Urinary bladder (tissue), 4 donors: Measurements from ENCODE around the gene PLD3. TPM values are rescaled to one million over a fixed set of nuclear protein-coding genes. Genes with fewer than 3 reads are reported as not detected.

Experiments
- DNase-seq: peaks from one replicate; pipeline ENCODE4 v3.0.0-alpha.2; 2015; ENCODE audit errors: extremely low spot score
- H3K27ac ChIP-seq: one replicate; pipeline ENCODE4 v1.5.1; 2013; ENCODE audit warnings: low read depth, mild to moderate bottlenecking, moderate library complexity
- H3K36me3 ChIP-seq: one replicate; pipeline ENCODE4 v1.6.1; 2013; ENCODE audit warnings: mild to moderate bottlenecking, moderate library complexity; ENCODE audit not compliant: insufficient read depth
- H3K4me1 ChIP-seq: one replicate; pipeline ENCODE4 v1.6.1; 2013; ENCODE audit warnings: mild to moderate bottlenecking, moderate library complexity; ENCODE audit not compliant: insufficient read depth
- H3K4me3 ChIP-seq: one replicate; pipeline ENCODE4 v1.5.1; 2013; ENCODE audit warnings: low read depth, low read length
- WGBS: extraction: QIAGEN DNeasy Blood & Tissue Kit; methylation state at CpG from one replicate; pipeline ENCODE4 v1.1.7; 2013; 5-methylcytosine and 5-hydroxymethylcytosine counted together
- polyA plus RNA-seq: library from polyadenylated mRNA; stranded (reverse); fragments of 200-250 nt; gene quantifications from one replicate; pipeline ENCODE4 v1.2.3, GENCODE V29; 2013
- total RNA-seq: library from RNA; depleted of rRNA; stranded (reverse); fragments of >200 nt; gene quantifications from one replicate; pipeline ENCODE4 v1.2.3, GENCODE V29; 2014
- donor health status: healthy with polysubstance abuse.
- donor health status: healthy.

PLD3 gene
- total and polyA plus RNA-seq, 2 donors: 133 to 289 TPM

- 84% methylated on average over 2 of the region's 2 CpGs for WGBS
- Histone ChIP-seq H3K4me1 (no peaks in the 10 kb centered on the region), H3K36me3 (peaks cover 8% of the 10 kb centered on the region), H3K4me3 (no peak overlapping the region), H3K27ac (no peak overlapping the region)
- no peak for DNase-seq
Observed at GRCh38 chr19:40378509-40378908, 30.0 kb downstream of the PLD3 start.

- H3K4me3 ChIP-seq: no peak overlapping the region
- no peak for DNase-seq
- H3K27ac ChIP-seq: no peak overlapping the region
- 81% methylated on average over 11 of the region's 11 CpGs for WGBS
- H3K36me3 ChIP-seq: peaks cover 8% of the 10 kb centered on the region
- H3K4me1 ChIP-seq: no peaks in the 10 kb centered on the region
Observed at GRCh38 chr19:40379446-40380198, 31.1 kb downstream of the PLD3 start.

GRCh38 chr19:40380199-40381037 is 31.9 kb downstream of the PLD3 start:
- Histone ChIP-seq H3K4me3 (no peak overlapping the region), H3K36me3 (peaks cover 8% of the 10 kb centered on the region), H3K27ac (no peak overlapping the region), H3K4me1 (no peaks in the 10 kb centered on the region)
- WGBS: 86% methylated on average over 37 of the region's 37 CpGs
- DNase-seq: no peak

DNA sequence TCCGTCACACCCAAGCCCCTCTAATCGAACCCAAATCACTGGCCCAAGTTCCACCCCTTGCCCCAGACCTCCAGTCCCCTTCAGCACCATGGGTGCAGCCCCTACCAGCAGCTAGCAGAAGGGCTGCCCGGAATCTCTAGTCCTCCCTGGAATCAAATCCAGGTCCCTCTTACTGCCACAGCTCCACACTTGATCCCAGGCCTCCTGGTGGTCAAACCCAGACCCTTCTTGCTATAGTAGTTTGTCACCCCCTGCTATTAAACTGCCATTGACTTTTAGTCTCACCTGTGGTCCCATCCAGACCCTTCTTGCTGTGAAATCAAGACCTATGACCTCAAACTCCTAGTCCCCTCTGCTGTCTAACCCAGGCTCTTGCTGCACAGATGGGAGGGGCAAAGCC is 32.8 kb downstream of the PLD3 start:
- 79% methylated on average over 3 of the region's 3 CpGs for WGBS
- Histone ChIP-seq H3K27ac (no peak overlapping the region), H3K36me3 (peaks cover 8% of the 10 kb centered on the region), H3K4me3 (no peak overlapping the region), H3K4me1 (no peaks in the 10 kb centered on the region)
- no peak for DNase-seq

DNA sequence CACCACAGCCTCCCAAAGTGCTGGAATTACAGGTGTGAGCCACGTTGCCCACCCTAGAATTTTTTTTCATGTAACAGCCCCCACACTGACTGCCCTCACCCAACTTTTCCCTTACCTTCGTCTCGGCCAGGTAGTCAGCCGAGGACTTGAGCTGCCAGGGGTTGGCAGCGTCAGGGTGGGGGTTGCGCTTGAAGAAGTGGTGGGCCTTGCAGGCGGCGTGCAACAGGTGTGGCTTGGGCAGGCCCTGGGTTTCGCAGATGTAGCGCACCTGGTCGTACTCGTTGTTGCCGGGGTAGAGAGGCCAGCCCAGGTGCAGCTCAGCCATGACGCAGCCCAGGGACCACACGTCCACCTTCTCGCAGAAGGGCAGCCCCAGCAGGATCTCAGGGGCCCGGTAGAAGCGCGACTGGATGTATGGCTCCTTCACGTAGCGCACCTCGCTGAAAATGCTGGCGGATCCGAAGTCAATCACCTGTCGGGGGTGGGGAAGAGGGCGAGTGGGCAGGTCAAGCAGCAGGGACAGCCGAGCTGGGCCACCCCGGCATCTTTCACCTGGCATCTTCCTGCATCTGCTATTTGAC is 35.3 kb downstream of the PLD3 start:
- H3K27ac ChIP-seq: no peak overlapping the region
- no peak overlapping the region for H3K4me3 ChIP-seq
- H3K36me3 ChIP-seq: no peaks in the 10 kb centered on the region
- no peak for DNase-seq
- no peaks in the 10 kb centered on the region for H3K4me1 ChIP-seq
- 85% methylated on average over 28 of the region's 28 CpGs for WGBS

- no peaks in the 10 kb centered on the region for H3K4me1 ChIP-seq
- H3K36me3 ChIP-seq: no peaks in the 10 kb centered on the region
- H3K4me3 ChIP-seq: no peak overlapping the region
- DNase-seq: no peak
- no peak overlapping the region for H3K27ac ChIP-seq
- WGBS: 91% methylated on average over 10 of the region's 10 CpGs
Observed at GRCh38 chr19:40387155-40387554, 38.7 kb downstream of the PLD3 start.

DNA sequence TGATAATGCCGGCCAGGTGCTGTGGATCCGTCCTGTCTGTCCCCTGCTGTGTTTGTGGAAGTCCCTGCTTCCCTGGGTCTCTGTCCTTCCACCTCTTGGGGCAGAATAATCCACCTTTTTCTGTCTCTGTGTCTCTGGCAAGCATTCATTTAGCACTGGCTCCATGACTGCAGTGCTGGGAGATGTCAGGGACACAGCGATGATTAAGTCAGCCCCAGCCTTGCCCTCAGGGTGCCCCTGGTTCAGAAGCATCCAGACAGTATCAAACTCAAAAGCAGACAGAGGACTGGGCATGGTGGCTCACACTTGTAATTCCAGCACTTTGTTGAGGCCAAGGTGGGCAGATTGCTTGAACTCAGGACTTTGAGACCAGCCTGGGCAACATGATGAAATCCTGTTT is 40.0 kb downstream of the PLD3 start:
- Histone ChIP-seq H3K36me3 (no peaks in the 10 kb centered on the region), H3K4me1 (no peaks in the 10 kb centered on the region), H3K4me3 (no peak overlapping the region), H3K27ac (no peak overlapping the region)
- WGBS: 76% methylated on average over 3 of the region's 3 CpGs
- DNase-seq: no peak

GRCh38 chr19:40389404-40390083 is 41.0 kb downstream of the PLD3 start:
- no peak overlapping the region for H3K4me3 ChIP-seq
- H3K27ac ChIP-seq: no peak overlapping the region
- DNase-seq: no peak
- H3K36me3 ChIP-seq: no peaks in the 10 kb centered on the region
- H3K4me1 ChIP-seq: no peaks in the 10 kb centered on the region
- 96% methylated on average over 33 of the region's 33 CpGs for WGBS

GRCh38 chr19:40390084-40390742 is 41.7 kb downstream of the PLD3 start, which contains the start of gene HIPK4:
HIPK4 (minus strand) TSS chr19:40390181; CDS start chr19:40389902, 279 bp downstream.
- Histone ChIP-seq H3K27ac (no peak within 1 kb of the TSS), H3K4me3 (no peak within 1 kb of the TSS), H3K36me3 (no peaks in the 10 kb centered on the region), H3K4me1 (no peaks in the 10 kb centered on the region)
- DNase-seq: no peak
- WGBS: 84% methylated on average over 10 of the region's 10 CpGs

DNA sequence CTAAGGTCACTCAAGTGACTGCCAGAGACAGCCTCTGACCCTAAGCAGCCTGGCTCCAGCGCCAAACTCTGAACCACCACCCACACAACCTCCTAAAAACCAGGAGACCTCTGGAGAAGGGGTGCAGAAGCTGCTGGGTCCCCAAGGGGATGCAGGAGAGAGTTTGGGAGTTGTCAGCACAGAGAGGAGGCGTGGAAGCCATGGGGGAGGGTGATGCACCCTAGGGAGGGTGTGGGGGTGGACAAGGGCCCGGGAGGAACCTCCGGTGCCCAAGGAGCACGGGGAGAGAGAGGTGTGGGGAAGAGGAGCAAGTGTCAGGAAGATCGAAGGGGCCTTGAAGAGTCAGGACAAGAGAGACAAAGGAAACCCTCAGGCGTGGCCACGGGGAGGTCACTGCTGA is 43.6 kb downstream of the PLD3 start:
- Histone ChIP-seq H3K4me3 (no peak overlapping the region), H3K27ac (peak overlapping the region; percentile 48), H3K4me1 (no peaks in the 10 kb centered on the region), H3K36me3 (no peaks in the 10 kb centered on the region)
- 74% methylated on average over 8 of the region's 8 CpGs for WGBS
- DNase-seq: no peak

- DNase-seq: peak; percentile 56
- WGBS: 44% methylated on average over 9 of the region's 9 CpGs
- H3K27ac ChIP-seq: no peak overlapping the region
- no peaks in the 10 kb centered on the region for H3K36me3 ChIP-seq
- no peak overlapping the region for H3K4me3 ChIP-seq
- no peaks in the 10 kb centered on the region for H3K4me1 ChIP-seq
Observed at GRCh38 chr19:40392894-40393517, 44.5 kb downstream of the PLD3 start.

DNA sequence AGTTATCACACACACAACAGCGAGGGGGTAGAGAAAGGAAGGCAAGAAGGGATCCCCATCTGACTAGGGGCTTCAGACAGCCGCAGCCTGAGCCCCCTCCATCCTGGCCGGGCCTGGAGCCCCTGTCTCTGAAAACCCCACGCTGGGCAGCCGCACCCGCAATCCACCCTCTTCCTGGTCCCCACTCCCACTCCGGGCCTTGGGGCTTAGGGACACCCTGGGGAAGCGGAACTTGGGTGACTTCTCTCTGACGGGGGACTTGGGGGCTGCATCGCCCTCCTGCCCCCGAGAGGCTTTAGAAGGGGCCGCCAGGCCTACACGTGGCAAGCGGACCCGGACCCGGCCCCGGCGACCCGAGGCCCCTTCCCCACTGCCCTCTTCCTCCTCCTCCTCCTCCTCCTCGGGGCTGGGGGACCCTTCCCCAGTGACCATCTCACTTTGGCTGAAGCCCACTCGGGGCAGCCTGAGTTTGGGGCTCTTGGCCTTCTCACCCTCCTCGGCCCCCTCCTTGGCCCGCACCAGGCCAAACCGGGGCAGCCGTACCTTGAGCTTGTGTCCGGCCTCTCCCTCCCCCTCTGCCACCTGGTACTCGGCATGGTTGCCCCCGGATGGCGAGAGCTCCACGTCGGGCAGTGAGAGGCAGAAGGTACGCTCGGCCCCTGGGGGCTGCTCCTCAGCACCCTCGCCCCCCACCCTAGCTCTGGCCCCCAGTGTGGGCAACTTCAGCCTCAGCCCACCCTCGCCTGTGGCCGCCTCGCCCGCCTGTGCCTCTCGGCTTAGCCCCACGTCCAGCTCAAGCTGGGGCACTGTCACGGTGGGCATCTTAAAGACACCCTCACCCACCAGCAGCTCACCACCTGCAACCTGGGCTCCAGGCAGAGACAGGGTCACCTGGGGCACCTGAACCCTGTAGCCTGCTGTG is 45.7 kb downstream of the PLD3 start:
- H3K4me1 ChIP-seq: no peaks in the 10 kb centered on the region
- 89% methylated on average over 41 of the region's 41 CpGs for WGBS
- H3K36me3 ChIP-seq: no peaks in the 10 kb centered on the region
- H3K4me3 ChIP-seq: no peak overlapping the region
- no peak for DNase-seq
- H3K27ac ChIP-seq: no peak overlapping the region
